CD4-positive, alpha-beta T cell treated with Interleukin-15 for 4 hours (primary cell): ENCODE measurements around the gene MRPL14.

ENCODE experiments used
- DNase-seq: peaks from one replicate; pipeline ENCODE4 v3.0.0-alpha.2; 2020; ENCODE audit warnings: low spot score

Gene MRPL14

DNA sequence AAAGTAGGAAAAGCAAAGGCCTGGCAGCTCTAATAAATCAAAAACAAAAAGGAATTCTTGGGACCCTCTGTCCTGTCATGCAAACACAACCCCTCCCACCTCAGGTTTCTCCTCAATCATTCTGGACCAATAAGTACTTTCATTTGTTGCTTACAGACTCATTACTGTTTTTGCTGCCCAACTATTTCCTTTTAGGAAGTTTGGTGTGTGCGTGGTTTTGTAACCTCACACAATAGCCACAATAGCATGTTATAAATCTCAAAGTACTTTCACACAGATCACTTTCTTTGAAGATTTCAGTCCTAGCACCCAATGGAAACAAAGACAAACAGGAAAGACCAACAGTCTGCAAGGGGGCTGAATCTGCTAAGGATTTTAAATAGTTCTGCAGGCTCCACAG, 4.5 kb downstream of the MRPL14 start:
- DNase-seq = peak; percentile 31

DNA sequence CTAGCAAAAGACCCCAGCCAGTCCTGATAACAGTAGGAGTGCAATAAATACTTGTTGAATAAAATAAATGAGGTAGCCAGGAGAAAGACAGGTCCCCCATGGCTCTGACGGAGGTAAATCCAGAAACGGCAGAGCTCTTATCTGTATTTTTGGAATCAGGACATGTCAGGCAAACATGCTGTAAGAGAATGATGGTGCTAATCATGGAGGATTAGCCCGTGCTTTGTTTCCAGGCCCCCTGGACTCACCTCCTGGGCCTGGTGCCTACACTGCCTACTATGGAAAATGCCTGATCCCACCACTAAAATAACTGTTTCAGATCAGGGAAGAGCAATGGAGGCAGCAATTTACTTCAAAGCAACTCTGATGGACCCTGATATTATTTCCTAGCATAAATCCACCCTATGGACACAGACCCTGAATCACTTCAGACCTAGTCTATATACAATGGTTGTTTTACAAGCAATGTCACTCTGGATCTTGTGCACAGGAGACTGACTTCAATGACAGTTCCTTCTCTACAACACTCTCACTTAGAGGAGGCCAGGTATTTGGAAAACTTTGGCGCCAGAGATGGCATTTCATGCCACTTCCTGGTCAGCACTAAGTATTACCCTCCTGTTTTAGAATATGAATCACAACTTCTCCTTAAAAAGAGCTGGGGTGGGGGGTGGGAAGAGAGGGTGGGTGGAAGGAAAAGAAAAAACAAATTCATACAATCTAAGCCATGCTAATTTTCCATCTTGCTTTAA, 6.4 kb downstream of the MRPL14 start:
- no peak for DNase-seq

DNA sequence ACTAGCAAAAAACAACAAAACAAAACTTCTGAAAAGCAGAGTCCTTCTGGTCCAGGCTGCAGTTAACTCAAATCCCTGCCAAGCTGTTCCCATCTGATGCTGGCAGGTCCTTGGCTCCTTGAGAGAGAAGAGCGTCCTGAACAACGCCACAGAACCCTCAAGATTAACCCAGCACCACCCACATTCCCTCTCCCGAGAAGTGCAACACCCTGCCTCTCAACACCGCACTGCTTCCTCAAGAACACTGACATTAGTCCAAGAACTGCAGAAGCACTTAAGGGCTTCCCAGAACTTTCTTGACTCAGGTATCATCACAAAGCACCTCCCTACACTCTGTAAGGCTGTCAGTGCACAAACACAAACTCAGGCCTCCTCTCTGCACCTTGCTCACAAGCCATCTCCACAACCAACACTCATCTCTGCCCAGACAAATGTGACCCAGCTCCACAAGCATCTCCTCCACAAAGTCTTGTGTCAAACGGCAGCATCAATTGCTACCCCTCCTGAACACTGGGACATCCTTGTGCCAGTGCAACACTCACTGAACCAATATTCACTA, 7.5 kb downstream of the MRPL14 start:
- DNase-seq = no peak

DNA sequence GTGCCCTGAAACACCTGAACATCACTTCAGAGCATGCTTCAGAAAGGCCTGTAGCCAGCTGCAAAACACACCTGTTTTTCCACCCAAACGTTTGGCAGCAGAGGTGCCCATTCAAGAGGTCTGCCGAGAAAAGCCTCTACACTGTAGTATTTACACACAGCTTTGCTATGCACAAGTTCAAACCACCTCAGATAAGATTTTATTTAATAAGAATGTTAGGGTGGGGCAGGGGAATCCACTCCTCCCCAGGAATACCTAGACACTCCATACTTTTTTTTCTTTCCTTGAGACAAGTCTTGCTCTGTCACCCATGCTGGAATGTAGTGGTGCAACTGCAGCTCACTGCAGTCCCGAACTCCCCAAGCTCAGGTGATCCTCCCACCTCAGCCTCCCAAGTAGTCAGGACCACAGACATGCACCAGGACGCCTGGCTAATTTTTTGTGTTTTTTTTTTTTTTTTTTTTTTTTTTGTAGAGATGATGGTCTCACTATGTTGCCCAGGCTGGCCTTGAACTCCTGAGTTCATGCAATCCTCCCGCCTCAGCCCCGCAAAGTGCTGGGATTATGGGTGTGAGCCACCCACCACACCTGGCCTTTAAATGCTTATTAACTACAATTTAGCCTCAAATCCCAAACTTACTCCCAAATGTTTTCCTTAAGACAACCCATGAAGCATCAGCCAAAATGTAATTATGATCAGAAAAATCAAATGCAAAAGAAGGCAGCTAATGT, 9.7 kb downstream of the MRPL14 start:
- DNase-seq = no peak

DNA sequence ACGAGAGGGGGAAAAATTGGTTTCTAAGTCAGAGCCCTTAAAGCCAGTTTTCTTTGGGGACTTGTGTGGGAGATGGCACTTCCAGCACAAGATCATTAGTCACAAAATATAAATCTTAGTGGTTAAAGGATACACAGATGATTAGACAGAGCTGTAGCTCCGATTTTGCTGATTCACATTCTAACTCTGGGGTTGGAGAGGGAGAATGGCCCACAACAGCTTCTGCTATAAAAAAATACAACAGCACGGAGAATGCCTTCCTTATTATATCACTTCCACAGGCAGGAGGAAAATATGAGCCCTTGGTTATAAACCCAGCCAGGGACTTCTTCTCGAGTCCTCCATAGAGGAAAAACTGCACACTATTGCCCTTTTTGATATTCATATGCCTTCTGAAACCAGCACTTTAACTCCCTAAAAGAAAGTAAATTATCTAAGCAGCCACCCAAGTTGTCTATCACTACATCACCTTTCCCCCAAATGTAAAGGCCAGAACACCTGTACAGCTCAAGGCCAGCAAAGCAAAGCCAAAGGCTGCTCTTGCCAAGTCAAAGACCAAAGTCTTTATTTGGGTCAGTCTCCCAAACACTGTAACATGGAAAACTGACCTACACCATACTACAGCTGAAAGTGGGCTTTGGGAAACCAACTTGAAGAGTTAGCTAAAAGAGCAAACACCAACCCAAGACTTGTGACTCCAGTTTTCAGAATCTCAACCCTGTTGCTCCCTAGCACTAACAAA, 10.4 kb downstream of the MRPL14 start:
- no peak for DNase-seq

DNA sequence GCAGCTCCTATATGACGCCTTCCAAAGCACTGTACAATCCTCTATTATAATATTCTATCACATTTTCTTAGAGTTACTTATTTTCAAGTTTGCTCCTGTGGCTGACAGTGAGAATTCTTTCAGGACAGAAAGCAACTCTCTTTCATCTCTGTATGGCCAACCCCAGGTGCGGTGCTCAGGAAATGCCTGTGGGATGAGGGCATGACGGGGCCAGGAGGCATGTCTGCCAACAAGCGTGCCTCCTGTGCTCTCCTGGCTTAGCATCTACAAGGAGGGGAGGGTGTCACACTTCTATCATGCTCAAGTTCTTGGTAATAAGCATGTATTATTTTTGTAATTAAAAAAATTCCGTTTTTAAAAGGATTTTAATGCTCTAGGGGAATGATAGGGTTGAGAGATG, 11.4 kb downstream of the MRPL14 start:
- no peak for DNase-seq

DNA sequence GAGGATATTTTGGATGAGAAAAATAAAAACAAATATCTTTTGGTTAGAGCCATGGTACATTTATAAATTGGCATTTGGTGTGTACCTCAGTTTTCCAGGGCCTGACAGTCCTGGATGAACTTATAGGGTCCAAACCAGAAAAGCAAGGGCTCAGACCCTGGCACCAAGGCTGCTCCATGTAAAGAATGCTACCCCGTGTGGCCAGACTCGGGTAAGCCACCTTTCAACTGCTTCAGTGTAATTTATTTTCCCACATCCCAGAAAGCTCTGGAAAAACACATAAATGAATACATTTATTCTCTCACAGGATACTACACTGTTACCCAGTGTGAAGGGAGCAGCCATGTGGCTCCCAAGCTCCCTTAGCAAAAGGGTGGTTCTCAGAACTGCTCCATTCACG, 13.8 kb downstream of the MRPL14 start:
- DNase-seq = no peak

DNA sequence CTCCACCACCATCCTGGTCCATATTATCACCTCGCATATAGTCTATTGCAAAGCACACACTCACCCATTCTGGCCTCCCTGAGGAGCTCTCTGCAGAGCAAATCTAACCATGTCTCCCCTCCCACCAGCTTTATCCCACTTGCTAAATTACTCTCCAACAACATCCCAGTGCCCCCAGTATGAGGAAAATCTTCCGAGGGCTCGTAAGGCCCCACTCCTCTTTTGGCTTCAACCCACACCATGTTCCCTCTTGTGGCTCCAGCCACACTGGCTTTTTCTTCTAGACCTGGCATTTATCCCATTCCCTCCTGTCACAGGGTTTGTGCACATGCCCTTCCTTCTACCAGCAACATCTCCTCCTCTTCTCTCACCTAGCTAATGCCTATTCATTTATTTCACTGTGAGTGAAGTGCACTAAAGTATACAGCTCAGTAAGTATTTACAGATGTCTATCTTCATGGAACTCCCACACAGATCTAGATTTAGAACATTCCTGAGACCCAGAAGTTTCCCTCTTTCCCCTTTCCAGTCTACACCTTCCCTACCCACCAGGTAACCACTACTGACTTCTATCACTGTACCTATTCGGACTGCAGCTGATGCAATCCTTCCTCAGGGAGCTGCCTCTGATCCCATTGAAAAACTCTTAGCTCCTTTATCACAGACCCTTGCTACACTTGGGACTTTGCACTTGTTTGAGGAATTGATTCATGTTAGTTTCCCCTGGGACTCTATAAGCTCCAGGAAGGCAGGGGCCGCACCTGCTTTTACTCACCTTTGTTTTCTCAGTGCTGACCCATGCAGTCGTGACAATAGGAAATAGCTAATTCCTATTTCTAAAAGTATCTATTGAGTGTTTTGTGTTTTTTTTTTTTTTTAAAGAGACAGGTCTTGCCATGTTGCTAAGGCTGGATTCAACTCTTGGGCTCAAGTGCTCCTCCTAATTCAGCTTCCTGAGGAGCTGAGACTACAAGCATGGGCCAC, 15.5 kb downstream of the MRPL14 start:
- DNase-seq = no peak

DNA sequence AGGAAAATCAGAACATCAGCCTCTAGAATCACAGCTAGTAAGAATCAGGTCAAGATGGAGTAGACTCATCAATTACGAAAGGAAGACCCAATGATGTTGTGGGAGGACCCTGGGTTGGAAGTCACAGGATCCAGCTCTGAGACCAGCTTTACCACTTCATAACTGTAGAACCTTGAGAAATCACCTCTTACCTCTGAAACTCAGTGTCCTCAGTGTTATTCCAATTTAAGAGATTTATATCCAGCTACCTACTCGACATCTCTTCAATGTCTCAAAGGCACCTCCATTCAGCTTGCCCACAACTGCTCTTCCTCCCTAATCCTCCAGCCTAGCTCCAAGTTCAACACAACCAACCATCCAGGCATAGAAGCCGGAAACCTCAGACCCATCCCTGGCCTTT, 16.3 kb downstream of the MRPL14 start:
- no peak for DNase-seq

DNA sequence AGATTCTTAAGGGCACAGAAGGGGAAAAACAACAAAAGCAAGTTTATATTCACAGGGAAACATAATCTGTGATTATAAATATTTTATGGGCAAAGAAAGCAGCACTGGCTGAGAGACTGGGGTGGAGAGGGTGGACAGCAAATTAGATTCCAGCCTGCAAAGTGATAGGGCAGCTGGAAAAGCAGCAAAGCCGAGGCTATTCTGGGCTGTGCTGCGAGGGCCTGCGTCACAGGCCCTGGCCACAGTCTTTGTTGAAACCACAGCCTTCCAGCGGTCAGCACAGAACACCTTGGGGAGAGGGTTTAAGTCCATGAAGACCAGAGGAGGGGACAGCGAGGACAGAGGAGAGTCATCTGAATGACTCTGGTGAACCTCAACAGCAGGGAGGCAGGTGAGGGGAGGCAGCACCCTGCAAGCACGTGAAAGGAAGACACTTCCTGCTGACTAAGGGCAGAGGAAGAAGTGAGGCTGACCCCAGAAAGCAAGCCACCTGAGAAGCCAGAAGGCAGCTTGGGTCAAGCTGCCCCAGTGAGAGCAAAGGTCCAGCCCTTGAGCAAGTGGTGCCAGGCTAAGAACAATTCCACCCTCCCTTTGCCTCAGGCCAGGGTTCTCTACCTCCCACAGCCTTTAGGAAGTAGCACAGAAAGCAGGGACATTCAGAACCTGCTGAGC, 17.1 kb downstream of the MRPL14 start:
- no peak for DNase-seq

DNA sequence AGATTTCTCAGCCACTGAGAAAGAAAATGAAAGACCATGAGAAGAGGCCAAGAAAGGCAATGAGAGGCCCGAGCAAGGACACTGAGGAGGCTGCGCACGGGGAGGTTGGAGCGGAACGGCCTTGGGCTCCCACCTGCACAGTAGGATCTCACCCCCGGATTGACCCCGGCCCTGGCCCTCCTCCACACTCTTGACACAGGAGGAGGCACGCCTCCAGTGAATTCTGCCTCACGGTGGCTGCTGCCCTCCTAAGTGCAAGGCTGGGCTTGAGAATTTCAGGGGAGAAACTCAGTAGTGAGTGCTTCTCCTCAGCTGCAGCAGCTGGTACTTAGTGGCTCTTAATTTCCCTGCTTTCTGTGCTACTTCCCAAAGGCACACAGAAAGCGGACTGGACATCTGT, 18.0 kb downstream of the MRPL14 start:
- no peak for DNase-seq

DNA sequence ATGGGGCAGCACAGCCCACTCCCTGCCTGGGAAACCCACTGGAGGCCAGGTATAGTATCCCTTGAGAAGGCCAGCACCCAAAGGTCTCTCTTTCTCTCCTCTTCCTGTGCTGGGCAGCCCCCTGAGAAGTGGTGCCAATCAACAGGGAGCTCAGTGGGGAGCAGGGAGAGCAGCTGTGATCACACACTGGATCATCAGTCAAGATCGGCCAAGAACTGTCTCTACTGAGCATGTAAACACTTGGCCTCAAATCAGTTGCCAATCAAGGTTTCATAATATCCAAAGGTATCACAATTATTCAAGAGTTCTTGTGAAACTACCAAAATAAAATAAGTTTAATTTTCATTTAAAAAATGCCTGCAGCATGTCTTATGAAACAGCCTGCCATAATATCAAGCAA, 18.8 kb downstream of the MRPL14 start:
- no peak for DNase-seq

DNA sequence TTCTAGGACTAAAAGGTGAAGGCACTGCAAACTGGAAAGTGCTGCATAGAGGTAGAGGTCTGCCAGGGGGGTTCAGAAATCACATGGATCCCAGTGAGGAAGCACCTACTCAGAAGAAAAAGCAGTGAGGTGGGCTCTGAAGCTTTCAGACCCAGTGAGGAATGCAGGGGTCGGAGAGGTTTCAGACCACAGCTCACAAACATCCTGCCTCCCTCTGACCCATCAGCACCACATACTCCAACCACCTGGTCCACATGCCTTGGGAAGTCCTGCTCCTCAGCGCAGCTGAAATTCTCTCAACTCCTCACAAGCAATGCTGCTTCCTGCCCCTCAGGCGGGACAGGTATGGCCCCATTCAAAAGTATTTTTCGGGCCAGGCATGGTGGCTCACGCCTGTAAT, 20.2 kb downstream of the MRPL14 start:
- no peak for DNase-seq

DNA sequence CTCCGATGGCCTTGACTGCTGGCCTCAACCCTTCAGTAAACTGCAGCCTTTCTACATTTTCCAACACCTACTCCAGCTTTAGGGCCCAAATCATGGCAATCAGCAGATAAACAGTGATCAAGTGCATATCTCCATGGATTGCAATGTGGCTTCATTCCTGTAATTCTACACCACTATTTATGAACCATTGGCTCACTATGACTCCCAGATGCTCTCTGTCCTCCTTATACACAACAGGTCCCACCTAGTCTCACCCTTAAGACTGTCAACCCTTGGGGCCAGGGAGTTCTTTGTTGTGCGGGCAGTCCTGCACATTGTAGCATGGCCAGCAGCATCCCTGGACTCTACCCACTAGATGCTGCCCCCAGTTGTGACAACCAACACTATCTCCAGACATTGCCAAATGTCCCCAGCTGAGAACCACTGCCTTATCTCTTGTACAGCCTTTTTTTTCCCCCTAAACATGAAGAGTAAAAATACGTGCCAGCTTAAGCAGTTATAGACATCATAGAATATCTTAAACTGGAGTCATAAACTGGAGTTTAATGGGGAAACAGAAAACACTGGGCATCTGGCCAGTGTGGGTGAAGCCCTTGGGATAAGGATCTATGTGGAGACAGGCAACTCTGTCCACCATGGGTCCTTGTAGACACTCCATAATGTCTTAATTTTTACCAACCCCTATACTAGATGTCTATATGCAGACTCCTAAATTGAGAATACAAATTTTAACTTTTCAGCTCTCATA, 21.1 kb downstream of the MRPL14 start:
- DNase-seq = no peak

DNA sequence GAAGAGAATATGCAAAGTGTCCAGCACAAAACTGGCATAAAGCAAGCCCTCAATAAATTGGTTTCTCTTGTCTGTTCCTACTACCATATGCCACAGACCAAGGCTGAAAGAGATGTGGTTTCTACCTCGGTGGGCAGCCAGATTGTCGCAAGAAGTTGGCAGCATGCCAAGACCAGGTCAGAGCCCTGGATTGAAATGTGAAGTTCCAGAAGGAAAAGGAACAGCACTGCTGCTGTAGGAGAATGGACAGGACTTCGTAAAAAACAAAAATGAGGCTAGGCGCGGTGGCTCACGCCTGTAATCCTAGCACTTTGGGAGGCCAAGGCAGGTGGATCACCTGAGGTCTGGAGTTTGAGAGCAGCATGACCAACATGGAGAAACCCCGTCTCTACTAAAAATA, 22.1 kb downstream of the MRPL14 start:
- no peak for DNase-seq

DNA sequence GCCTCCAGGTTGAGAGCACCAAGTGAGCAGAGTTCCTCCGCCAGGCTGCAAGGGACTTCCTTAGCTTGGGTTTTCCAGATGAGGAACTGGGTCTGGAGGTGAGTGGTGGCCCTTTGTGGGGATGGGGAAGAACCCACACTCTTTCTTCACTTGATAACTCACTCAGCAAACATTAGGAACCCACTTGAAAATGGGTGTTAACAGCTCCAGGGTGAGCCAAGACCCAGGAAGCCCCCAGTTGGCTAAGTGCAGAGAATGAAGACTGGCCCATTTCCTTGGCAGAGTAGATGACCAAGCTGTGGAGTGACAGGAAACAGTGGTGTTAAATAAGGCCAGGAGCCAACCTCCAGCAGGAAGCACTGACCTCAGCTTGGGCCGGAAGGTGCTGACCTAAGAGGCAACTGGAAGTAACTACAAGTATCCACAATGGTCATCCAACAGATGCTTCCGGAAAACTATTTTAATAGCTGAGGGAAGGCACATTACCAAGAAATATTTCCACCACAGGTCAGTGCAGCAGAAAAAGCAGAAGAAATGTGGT, 22.7 kb downstream of the MRPL14 start:
- no peak for DNase-seq

DNA sequence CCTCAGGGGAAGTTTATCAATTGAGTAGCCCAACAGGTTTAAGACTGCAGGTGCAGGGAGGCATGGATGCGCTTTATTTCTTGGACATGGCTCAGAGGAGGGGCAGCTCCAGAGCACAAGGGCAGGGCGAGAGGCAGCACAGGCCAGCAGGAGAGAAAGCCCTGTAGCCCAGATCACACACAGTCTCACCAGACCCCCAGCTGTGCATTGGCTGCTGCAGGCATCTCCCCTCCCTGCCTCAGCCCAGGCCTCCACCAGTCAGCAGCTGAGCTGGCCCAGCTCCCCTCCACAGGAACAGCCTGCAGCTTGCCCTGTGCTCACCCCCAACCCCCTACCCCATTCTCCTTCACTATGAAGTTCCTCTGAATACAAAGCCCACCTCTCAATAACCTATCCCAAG, 24.7 kb downstream of the MRPL14 start:
- DNase-seq = no peak

DNA sequence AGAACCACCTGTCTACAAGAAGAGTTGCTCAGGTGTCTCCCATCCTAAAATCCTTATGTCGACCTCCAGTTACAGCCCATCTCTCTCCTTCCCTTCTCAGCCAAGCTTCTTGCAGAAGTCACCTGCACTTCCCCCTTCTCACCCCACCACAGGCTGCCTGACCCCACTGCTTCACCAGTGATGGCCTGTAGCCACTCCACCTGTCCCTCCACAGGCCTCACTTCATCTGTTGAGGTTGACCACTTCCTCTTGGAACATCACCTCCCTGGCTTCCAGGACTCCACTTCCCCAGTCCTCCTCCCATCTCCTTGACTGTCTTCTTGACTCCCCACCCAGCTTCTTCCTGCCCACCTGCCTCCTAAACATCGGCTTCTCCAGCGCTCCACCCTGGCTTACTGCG, 25.4 kb downstream of the MRPL14 start:
- no peak for DNase-seq

DNA sequence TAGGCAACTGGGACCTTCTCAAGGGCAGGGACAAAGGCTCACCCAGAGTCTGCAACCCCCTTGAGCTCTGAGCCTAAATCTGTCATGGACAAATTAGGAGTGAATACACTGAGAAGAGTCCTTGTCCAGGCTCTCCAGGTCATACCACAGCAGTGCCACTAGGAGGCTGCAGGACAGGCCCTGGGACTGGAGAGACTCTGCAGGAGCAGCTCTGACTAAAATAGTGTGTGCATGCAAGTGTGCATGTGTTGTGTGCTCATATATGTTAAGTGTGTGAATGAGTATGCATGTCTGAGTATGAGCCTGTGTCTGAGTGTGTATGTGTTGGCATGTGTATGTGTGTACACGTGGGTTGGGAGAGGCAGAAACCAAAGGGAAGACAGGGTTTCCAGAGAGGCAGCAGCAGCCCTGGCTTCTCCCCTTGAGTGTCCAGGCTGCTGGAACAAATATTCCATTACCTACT, 27.1 kb downstream of the MRPL14 start:
- DNase-seq = peak; percentile 8

DNA sequence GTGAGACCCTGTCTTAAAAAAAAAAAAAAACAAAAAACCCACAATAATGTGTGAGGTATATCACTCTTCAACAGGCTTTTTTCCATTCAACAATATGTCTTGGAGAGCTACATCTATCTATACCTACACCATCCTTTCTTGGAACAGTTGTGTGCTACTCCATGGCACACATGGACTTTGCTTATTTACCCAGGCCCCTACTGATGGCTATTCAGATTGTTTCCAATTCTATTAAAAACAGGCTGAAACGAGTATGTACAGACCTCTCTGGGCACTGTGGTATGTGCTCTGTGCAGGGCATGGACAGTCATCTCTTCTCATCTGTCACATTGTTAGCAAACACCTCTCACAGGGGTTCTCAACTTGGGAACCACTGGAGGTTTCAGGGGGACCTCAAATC, 28.1 kb downstream of the MRPL14 start:
- no peak for DNase-seq
